ENCODE data around the gene SND1.
"Not testable (repeated sequence)": the region's sequence is repeated elsewhere in the genome, so short reads cannot be mapped to it uniquely, and the experiment has no call there.

SND1 gene

GRCh38 chr7:128091106-128091505 lies 439.1 kb downstream of the SND1 start:
- no peak for DNase-seq

- DNase-seq, result no peak
Observed at GRCh38 chr7:128092221-128092620, 440.2 kb downstream of the SND1 start.

GRCh38 chr7:128093614-128094570 lies 441.9 kb downstream of the SND1 start:
- no peak for DNase-seq

- no peak for DNase-seq
Observed at GRCh38 chr7:128094686-128095085, 442.7 kb downstream of the SND1 start.

GRCh38 chr7:128097211-128097731 lies 445.3 kb downstream of the SND1 start:
- DNase-seq, result no peak

- DNase-seq, result no peak
Observed at GRCh38 chr7:128098629-128099028, 446.6 kb downstream of the SND1 start.

- no peak for DNase-seq
Observed at GRCh38 chr7:128099204-128099671, 447.2 kb downstream of the SND1 start.

- no peak for DNase-seq
Observed at GRCh38 chr7:128100225-128100948, 448.4 kb downstream of the SND1 start.

- no peak for DNase-seq
Observed at GRCh38 chr7:128100949-128101713, 449.1 kb downstream of the SND1 start.

GRCh38 chr7:128102490-128103291 lies 450.7 kb downstream of the SND1 start:
- DNase-seq, result no peak

GRCh38 chr7:128103498-128104107 lies 451.6 kb downstream of the SND1 start:
- DNase-seq, result no peak

GRCh38 chr7:128104108-128104742 lies 452.2 kb downstream of the SND1 start:
- no peak for DNase-seq

GRCh38 chr7:128105228-128106022 lies 453.4 kb downstream of the SND1 start:
- DNase-seq, result no peak

GRCh38 chr7:128106821-128107220 lies 454.8 kb downstream of the SND1 start:
- DNase-seq, result no peak

- not testable (repeated sequence) for DNase-seq
Observed at GRCh38 chr7:128107516-128107915, 455.5 kb downstream of the SND1 start.

- DNase-seq, result no peak
Observed at GRCh38 chr7:128108129-128108528, 456.1 kb downstream of the SND1 start.

GRCh38 chr7:128108641-128109423 lies 456.8 kb downstream of the SND1 start:
- no peak for DNase-seq

GRCh38 chr7:128109424-128109969 lies 457.5 kb downstream of the SND1 start:
- DNase-seq, result not testable (repeated sequence)

Data from activated gamma-delta T cell treated with Interleukin-2 at 50 U/mL for 16 hours (primary cell).